HG02938 (cell line): ENCODE measurements around the gene APBA2.

Source experiments
- ATAC-seq: cut with Tn5 transposase; IDR thresholded peaks from one replicate; pipeline ENCODE4 v1.9.1; 2021; ENCODE audit warnings: mild to moderate bottlenecking, moderate library complexity; ENCODE audit not compliant: unreplicated experiment

APBA2 gene

GRCh38 chr15:28914046-28914445 lies 28.3 kb downstream of the APBA2 start:
- no peak for ATAC-seq

- no peak for ATAC-seq
Measured at GRCh38 chr15:28914483-28915023, 28.8 kb downstream of the APBA2 start.

GRCh38 chr15:28915041-28915810 lies 29.5 kb downstream of the APBA2 start:
- ATAC-seq, result no peak

- ATAC-seq, result no peak
Measured at GRCh38 chr15:28915935-28916334, 30.2 kb downstream of the APBA2 start.

- no peak for ATAC-seq
Measured at GRCh38 chr15:28917791-28918140, 32.0 kb downstream of the APBA2 start.

DNA sequence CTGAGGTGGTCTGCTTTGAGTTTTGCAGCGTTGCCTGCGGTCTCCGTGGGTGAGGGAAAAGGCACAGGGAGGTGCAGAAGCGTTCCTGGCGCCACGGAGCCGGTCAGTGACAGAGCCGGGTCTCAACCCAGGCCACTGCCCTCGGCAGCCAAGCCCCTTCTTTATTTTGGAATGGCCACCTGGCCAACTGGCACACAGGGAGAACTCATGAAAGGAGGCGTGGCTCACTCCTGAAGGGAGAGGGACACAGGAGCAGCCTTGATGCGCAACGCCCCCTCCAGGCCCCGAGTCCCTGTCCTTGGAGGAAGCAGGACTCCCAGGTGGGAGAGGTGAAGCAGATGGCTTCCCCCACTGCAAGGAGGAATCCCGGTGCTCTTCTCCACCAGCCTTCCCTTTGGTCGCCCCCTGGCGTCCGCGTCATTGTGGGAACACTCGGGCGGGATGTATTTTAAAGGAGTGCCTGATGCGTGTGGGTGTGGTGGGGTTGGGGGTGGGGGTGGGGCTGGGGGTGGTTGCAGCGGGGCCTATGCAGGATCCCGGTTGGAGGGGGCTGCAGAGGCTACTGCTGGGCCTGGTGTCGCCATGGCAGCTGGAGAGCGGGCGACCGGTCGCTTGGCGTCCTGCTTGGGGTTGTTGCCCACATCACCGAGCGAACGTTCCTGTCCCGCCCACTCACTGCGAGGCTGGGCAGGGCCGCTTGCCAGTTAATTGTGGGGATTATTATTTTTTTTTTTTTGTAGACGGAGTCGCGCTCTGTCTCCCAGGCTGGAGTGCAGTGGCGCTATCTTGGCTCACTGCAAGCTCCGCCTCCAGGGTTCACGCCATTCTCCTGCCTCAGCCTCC lies 32.6 kb downstream of the APBA2 start:
- ATAC-seq, result no peak

DNA sequence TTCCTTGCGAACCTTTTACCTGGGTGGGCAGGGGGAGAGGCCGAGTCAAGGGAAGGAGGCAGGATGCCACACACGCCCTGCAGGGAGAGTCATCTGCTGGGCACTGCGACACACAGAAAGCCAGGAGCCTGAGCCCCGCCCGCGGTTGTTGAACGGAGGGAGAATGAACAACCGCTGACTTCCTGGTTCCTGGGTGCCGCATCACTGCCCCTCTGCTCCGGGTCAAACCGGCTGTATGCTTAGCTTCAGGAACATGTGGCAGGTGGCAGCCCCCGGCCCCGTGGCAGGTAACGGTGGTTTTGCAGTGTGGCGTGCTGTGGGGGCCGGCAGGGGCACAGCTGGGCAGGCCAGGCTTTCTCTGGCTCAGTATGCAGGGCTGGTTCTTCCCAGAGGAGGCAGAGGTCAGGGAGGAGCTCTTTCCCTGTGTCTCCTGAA lies 33.4 kb downstream of the APBA2 start:
- ATAC-seq, result no peak

DNA sequence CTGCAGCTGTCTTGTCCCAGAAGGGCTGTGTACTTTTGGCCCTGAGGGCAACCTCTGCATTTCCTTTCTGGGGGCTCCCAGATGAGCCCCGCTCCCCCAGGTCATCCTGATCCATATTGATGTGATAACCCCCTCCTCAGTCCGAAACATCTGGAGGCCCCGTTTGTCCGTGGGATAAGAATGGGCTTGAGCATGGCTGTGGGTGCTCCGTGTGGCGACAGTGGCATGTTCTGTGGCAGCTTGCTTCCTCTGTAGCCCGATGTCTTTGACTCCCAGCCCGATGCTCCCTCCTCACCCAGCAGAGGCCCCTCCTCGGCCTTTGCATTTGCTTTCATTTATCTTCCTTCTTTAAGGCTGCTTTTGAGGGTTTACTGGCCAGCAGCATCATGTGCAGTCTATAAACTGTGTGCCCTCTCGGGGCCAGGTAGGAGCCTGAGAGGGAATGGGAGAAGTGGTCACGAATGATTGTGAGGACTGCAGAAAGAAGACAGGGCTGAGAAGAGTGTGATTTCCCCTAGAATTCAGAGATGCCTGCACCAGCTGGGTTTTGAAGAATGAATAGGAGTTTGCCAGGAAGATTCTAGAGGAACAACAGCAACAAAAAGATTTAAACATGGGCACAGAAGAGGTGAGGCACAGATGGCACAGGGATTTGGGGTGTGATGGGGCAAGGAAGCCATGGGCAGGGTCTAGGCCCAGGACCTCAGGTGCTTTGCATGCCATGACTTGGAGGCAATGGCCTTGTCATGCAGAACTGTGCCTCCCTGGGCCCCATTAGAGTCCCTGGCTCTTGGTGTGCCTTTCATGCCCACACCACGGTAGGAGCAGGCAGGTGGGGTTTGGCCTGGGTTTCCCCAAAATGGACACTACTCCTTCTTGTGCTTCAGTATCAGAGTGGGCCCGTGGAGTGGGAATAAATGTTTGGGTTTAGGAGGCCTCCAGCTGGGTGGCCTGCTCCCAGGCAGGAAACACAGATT lies 34.2 kb downstream of the APBA2 start:
- no peak for ATAC-seq

DNA sequence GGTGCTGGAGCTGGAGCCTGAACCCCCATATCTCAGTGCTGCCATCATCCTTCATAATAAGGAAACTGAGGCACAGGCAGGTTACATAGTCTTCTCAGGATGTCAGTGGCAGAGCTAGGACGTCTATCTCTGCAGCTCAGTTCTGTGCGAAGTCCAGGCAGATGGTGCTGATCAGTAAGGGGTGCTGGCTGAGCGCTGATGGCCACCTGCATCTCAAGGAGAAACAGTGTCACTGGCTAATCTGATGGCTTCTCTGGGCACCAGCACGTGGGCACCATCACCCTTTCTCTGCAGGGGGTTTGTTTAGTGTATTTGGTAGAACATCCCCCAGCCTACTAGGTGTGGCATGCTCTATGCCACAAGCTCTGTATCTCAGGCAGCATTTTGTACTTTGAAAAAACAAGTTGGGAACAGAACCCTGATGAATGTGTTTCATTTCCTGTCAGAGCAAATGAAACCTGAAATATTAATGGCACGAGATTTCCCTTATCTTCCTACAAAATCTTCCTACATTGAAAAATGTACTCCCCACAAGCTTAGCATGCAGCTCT lies 35.1 kb downstream of the APBA2 start:
- ATAC-seq, result no peak

DNA sequence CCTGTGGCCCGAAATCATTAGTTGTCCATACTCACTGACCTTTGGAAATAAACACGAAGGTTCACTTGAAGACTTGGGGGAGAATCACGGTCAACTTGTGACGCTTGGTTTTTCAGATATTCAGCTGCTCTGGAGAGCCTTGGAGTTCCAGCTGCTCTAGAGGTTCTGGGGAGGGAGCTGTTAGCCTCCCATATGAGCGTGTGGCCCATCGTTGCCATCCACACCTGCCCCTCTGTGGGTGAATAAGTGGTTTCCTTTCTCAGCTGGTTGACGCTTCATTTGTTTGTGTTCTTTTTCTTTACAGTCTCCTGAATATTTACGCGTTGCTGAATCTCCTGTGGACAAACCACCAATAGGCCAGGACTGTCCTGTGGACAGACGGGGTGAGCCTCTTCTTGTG lies 35.6 kb downstream of the APBA2 start:
- no peak for ATAC-seq

DNA sequence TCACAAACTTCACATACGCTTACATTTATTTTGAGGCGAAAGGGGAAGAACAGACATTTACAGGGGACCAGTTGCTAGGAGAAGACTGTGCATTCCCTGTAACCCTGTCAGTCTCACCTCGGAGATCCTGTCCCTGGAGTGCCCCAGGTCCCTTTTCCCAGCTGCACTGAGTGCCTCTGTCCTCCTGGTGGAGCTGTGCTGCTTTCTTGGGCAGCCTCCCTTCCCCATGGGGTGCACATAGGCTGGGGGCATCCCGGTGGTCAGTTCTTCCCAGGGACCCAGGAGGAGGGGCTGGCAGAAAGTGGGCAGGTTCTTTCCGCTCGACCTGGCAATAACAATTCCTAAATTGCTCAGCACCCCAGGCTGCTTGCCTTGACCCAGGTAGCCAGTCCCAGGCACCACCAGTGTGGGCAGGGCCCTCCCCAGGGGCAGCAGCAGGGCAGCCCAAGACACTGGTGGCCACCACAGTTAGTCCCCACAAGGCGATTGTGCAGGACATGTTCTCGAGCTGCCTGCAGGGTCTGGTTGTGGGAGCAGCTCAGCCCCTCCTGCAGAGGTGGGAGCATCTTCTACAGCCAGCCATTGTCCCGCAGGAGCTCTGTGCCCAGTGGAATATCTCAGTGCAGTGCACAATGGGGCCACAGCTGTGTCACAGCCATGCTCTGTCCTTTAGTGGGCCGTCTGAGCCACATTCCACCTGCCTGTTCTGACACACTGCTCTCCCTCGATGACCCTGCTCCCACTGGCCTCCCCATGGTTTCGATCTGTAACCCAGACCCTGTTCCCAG lies 36.3 kb downstream of the APBA2 start:
- ATAC-seq, result no peak

DNA sequence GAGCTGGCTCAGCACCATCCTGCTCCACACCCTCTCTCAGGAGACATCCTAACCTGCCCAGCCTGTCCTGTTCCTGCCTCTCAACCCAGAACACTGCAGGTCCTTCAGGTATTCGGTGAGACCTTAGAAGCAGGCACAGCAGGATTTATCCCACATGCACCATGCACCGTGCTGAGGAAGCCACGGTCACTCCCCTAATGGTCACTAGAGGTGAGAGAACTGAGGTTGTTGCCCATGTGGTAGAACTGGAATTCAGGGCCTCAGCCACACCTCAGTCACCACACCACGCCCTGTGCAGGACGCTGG lies 36.9 kb downstream of the APBA2 start:
- ATAC-seq, result no peak

DNA sequence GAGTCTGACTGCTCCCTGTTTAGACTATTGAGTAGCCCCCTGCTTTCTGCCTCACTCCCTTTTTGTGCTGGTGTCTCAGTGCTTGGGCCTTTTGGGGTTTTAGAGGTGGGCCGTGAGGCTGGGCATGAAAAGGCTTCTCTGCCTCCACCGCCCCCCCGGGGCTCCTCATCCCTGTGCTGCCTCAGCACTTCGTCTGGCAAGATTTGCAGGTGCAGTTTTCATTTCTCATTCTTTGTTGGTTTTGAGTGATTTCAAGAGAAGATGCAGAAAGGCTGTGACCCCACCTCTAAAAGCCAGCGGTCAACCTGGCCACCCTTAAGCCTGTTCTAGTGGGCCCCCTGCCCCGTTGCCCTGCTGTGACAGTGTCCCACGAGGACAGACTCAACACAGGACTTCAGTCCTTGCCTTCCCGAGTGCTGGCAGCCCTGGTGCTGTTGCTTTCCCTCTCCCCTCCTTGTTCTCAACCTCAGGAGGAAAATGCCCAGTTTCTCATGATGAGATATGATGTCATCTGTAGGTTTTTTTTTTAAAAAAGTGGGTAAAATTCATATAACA lies 38.0 kb downstream of the APBA2 start:
- ATAC-seq, result no peak

GRCh38 chr15:28927043-28927442 lies 41.3 kb downstream of the APBA2 start:
- ATAC-seq, result no peak

DNA sequence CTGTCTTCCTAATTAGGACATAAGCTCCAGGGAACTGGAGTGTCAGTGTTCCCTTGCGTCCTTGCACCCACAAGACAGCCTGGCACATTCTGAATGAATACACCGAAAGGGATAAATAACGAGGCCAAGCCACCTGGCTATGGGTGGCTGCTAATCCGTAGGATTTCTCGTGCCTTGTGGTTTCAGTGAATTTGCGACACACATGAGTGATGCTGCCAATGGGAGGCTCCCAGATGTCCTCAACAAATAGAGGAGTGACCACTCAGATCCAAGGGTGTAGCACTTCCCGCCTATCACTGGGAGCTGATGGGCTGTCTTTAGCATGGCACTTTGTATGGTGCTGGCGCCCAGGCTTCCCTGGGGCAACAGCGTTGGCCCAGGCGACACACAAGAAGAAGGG lies 43.4 kb downstream of the APBA2 start:
- ATAC-seq, result no peak

DNA sequence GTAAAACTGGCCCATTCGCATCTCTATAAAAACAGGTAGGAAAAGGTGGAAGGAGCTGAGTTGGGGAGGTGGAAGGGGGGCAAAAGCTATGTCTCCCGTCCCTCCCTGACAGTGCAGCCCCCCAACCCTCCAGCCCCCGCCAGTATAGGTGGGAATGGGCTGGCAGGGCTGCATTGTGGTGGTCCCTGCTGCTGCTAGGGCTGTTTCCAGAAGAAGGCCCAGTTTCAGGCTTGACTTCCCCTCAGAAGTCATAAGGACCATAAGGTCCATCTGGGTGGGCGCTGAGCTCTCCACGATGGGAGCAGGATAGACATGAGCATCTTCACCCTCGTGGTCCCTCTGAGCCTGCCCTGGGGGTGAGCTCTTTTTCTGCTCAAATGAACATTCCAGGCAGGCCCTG lies 44.2 kb downstream of the APBA2 start:
- ATAC-seq, result no peak

DNA sequence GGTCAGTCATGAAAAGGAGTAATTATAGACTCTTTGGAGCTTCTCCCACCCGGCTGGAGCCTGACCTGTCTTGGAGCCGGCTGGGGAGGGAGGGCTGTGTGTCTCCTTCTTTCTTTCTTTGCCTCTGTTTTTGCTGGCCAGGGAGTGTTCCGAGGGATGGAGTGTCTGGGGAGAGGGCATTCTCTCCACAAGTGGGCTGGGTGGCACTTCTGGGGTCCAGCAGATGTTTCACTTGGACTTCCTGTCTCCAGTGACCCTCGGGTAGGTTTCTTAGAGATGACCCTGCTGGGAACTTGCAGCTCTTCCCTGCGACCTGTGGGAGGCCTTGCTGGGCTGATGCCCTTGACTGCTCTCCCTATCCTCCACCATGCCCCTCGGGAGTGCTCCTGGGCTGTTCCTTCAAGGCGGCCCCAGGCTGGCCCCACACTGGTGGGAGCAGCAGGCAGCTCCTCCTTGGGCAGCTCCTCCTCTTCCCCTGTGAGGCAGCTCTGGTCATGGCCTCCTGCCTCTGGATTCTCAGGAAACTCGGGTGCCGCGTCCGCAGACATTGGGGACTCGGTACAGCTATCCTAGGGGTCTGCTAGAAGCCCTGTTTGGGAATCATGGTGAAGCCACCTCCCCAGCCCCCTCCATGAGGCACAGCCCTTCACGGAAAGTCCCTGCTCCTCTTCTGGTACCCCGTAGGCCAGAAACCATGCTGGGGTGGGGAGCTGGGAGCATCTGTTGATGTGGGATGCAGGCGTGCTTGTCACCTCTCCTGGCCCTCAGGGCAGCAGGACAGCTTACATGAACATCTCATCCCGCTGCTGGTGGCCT lies 44.9 kb downstream of the APBA2 start:
- ATAC-seq, result no peak

DNA sequence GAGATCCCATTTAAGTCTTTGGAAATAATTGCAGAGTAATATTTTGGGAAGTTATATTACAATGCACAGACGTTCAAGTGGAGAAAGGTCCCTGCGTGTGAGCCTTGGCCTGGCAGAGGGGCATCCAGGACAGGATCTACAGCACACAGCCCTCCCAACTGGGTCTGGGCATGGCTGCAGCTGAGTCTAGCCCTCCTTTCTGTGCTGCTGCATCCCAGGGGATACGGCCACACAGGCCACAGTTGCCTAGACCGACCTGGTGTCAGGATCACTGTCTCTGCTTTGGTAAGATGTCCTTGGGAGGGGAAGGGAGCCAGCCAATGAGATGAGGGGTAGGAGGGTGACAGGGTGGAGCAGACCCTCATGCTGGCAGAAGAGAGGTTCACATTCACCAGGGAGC lies 46.1 kb downstream of the APBA2 start:
- ATAC-seq, result no peak

DNA sequence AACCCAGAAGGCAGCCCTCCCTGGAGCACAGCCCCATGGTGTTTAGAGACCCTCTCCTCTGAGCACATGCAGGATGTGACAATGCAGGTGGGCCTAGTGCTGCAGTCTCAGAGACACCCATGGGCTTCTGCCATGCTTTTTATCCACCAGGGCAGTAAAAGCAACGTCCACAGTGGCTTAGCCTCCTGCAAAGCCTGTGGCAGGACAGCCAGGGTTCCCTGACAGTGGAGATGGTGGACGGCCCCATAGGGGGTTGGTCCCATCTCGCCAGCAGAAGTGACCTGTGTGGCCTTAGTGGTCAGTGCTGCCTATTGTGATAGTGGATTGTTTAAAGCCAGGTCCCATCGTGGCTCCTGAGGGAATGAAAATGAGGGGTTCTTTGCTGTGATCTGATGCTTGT lies 46.6 kb downstream of the APBA2 start:
- no peak for ATAC-seq
